Mesendoderm (in vitro differentiated cells): Measurements from ENCODE around the gene IL20.
A peak's percentile ranks its signal among the peaks of the same experiment; 100 is the strongest.

Experiments used
- DNase-seq: peaks from one replicate; pipeline ENCODE4 v3.0.0; 2013
- H2AK5ac ChIP-seq: 2 replicates; pipeline ENCODE4 v1.6.1; 2013; ENCODE audit warnings: low read length, inconsistent platforms
- H2BK120ac ChIP-seq: 2 replicates; pipeline ENCODE4 v1.6.1; 2013; ENCODE audit warnings: low read depth, mild to moderate bottlenecking, low read length, moderate library complexity, mixed read lengths
- H2BK15ac ChIP-seq: replicated peaks from 2 replicates; pipeline ENCODE4 v1.6.1; 2013; ENCODE audit warnings: low read depth, mild to moderate bottlenecking, moderate library complexity
- H2BK5ac ChIP-seq: 2 replicates; pipeline ENCODE4 v1.6.1; 2013; ENCODE audit warnings: low read length, inconsistent platforms
- H3K18ac ChIP-seq: 2 replicates; pipeline ENCODE4 v1.6.1; 2013; ENCODE audit warnings: mild to moderate bottlenecking, low read length, mixed read lengths
- H3K23ac ChIP-seq: one replicate; pipeline ENCODE4 v1.6.1; 2013; ENCODE audit warnings: low read length
- H3K27ac ChIP-seq: 2 replicates; pipeline ENCODE4 v1.5.1; 2013; ENCODE audit warnings: low read depth, mild to moderate bottlenecking, inconsistent platforms, low read length, moderate library complexity
- H3K27me3 ChIP-seq: 2 replicates; pipeline ENCODE4 v1.6.1; 2013; ENCODE audit warnings: low read length, control low read depth, mild to moderate bottlenecking, inconsistent platforms; ENCODE audit not compliant: insufficient read depth, poor library complexity
- H3K36me3 ChIP-seq: 2 replicates; pipeline ENCODE4 v1.6.1; 2013; ENCODE audit warnings: low read length, inconsistent platforms; ENCODE audit not compliant: control insufficient read depth, insufficient read depth
- H3K4ac ChIP-seq: one replicate; pipeline ENCODE4 v1.6.1; 2013; ENCODE audit warnings: low read depth, mild to moderate bottlenecking, low read length, moderate library complexity
- H3K4me1 ChIP-seq: 2 replicates; pipeline ENCODE4 v1.6.1; 2013; ENCODE audit warnings: low read depth, low read length, inconsistent platforms; ENCODE audit not compliant: control insufficient read depth
- H3K4me2 ChIP-seq: 2 replicates; pipeline ENCODE4 v1.6.1; 2013; ENCODE audit warnings: low read length
- H3K4me3 ChIP-seq: 2 replicates; pipeline ENCODE4 v1.5.1; 2013; ENCODE audit warnings: mild to moderate bottlenecking, low read length
- H3K56ac ChIP-seq: one replicate; pipeline ENCODE4 v1.6.1; 2013; ENCODE audit warnings: low read length
- H3K79me1 ChIP-seq: 2 replicates; pipeline ENCODE4 v1.6.1; 2013; ENCODE audit warnings: low read length, inconsistent platforms
- H3K79me2 ChIP-seq: 2 replicates; pipeline ENCODE4 v1.6.1; 2013; ENCODE audit warnings: mild to moderate bottlenecking, low read length; ENCODE audit not compliant: control insufficient read depth, insufficient read depth
- H3K9ac ChIP-seq: 2 replicates; pipeline ENCODE4 v1.6.1; 2013; ENCODE audit warnings: low read length, inconsistent platforms
- H4K5ac ChIP-seq: one replicate; pipeline ENCODE4 v1.6.1; 2013; ENCODE audit warnings: low read length
- H4K8ac ChIP-seq: one replicate; pipeline ENCODE4 v1.6.1; 2013; ENCODE audit warnings: low read depth, mild to moderate bottlenecking, control low read depth, low read length, moderate library complexity
- WGBS: extraction: QIAGEN DNeasy Blood & Tissue Kit; methylation state at CpG from one replicate; pipeline ENCODE4 v1.1.7; 2013; ENCODE audit warnings: low lambda C conversion rate, missing lambda C conversion rate; ENCODE audit not compliant: insufficient coverage; ENCODE audit errors: extremely low coverage; 5-methylcytosine and 5-hydroxymethylcytosine counted together

The IL20 gene

GRCh38 chr1:206895837-206896242 lies 30.4 kb downstream of the IL20 start:
- Histone ChIP-seq H3K4me3 (no peak overlapping the region), H2BK5ac (no peak overlapping the region), H3K56ac (no peak overlapping the region), H2AK5ac (no peak overlapping the region), H2BK120ac (no peak overlapping the region), H3K36me3 (no peaks in the 10 kb centered on the region), H3K27me3 (no peaks in the 10 kb centered on the region), H3K4ac (no peak overlapping the region), H3K23ac (no peak overlapping the region), H3K79me1 (no peaks in the 10 kb centered on the region), H3K4me2 (no peak overlapping the region), H3K9ac (no peak overlapping the region), H4K8ac (no peak overlapping the region), H3K27ac (no peak overlapping the region), H4K5ac (no peak overlapping the region), H3K18ac (no peak overlapping the region), H2BK15ac (no peak overlapping the region), H3K4me1 (peaks cover 4% of the 10 kb centered on the region), H3K79me2 (no peaks in the 10 kb centered on the region)
- DNase-seq, result no peak
- WGBS, result no CpG with 5 or more reads among the region's 3 CpGs

DNA sequence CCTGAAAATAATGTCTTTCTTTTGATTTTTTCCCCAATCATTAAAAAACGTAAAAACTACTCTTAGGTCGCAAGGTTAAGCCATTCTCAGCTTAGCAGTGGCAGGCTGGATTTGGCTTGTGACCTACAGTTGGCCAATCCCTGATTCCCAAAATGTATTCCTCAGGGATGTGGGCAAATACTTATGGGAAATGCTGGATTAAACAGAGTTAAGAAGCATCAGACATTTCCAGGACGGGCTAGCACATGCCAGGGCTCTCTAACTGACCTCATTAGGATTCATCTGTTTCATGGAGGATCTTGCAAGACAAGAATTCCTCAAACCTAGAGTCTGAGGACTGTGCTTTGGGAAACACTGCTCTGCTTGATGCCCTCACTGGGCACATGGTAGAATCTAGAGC lies 30.8 kb downstream of the IL20 start:
- WGBS, result no CpG with 5 or more reads among the region's 3 CpGs

DNA sequence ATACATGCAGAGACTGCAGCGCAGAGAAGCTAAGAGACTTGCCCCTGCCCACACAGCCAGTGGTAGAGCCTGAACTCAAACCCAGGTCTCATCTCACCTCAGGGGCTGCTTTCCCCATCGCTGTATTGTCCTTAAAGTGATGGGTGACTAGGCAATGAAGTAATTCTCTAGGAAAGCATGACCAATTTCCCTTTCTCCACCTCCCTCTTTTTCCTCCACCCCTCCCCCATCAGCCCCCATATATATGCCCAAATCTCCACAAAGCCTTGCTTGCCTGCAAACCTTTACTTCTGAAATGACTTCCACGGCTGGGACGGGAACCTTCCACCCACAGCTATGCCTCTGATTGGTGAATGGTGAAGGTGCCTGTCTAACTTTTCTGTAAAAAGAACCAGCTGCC lies 31.8 kb downstream of the IL20 start, which contains the start of gene IL24:
IL24 (plus strand) TSS at position 269 of the 400 bp plus-strand sequence. CDS start 390 bp downstream, outside the sequence.
- Histone ChIP-seq H3K4me3 (no peak within 1 kb of the TSS), H3K56ac (no peak within 1 kb of the TSS), H3K4ac (no peak within 1 kb of the TSS), H2BK5ac (no peak within 1 kb of the TSS), H3K36me3 (no peaks in the 10 kb centered on the region), H4K8ac (no peak within 1 kb of the TSS), H3K4me1 (peaks cover 4% of the 10 kb centered on the region), H3K9ac (no peak within 1 kb of the TSS), H4K5ac (no peak within 1 kb of the TSS), H3K27me3 (no peaks in the 10 kb centered on the region), H3K23ac (peak within 1 kb of the TSS; percentile 51), H3K79me1 (no peaks in the 10 kb centered on the region), H3K27ac (no peak within 1 kb of the TSS), H2BK15ac (no peak within 1 kb of the TSS), H3K18ac (no peak within 1 kb of the TSS), H3K4me2 (no peak within 1 kb of the TSS), H2AK5ac (no peak within 1 kb of the TSS), H2BK120ac (no peak within 1 kb of the TSS), H3K79me2 (no peaks in the 10 kb centered on the region)
- no peak for DNase-seq
- WGBS, result no CpG with 5 or more reads among the region's 4 CpGs

More for the DNA sequence above, 30.8 kb downstream of the IL20 start:
- Histone ChIP-seq H3K18ac (no peak overlapping the region), H4K8ac (no peak overlapping the region), H3K56ac (no peak overlapping the region), H3K9ac (no peak overlapping the region), H2AK5ac (no peak overlapping the region), H2BK120ac (no peak overlapping the region), H2BK5ac (no peak overlapping the region), H3K79me2 (no peaks in the 10 kb centered on the region), H3K4me3 (no peak overlapping the region), H3K27me3 (no peaks in the 10 kb centered on the region), H3K4me2 (no peak overlapping the region), H4K5ac (no peak overlapping the region), H3K79me1 (no peaks in the 10 kb centered on the region), H2BK15ac (no peak overlapping the region), H3K4me1 (peaks cover 4% of the 10 kb centered on the region), H3K27ac (no peak overlapping the region), H3K23ac (peak overlapping the region; percentile 51), H3K4ac (no peak overlapping the region), H3K36me3 (no peaks in the 10 kb centered on the region)
- DNase-seq, result no peak

GRCh38 chr1:206898089-206898914 lies 32.9 kb downstream of the IL20 start:
- Histone ChIP-seq H3K36me3 (no peaks in the 10 kb centered on the region), H3K79me2 (no peaks in the 10 kb centered on the region), H3K27ac (no peak overlapping the region), H3K9ac (no peak overlapping the region), H2BK5ac (no peak overlapping the region), H2AK5ac (no peak overlapping the region), H3K4ac (no peak overlapping the region), H3K4me2 (no peak overlapping the region), H3K23ac (no peak overlapping the region), H3K4me3 (no peak overlapping the region), H3K79me1 (no peaks in the 10 kb centered on the region), H3K18ac (no peak overlapping the region), H4K8ac (no peak overlapping the region), H3K56ac (no peak overlapping the region), H3K27me3 (no peaks in the 10 kb centered on the region), H2BK120ac (no peak overlapping the region), H2BK15ac (no peak overlapping the region), H4K5ac (no peak overlapping the region), H3K4me1 (peaks cover 4% of the 10 kb centered on the region)
- no peak for DNase-seq
- 100% methylated on average over 2 of the region's 11 CpGs for WGBS

DNA sequence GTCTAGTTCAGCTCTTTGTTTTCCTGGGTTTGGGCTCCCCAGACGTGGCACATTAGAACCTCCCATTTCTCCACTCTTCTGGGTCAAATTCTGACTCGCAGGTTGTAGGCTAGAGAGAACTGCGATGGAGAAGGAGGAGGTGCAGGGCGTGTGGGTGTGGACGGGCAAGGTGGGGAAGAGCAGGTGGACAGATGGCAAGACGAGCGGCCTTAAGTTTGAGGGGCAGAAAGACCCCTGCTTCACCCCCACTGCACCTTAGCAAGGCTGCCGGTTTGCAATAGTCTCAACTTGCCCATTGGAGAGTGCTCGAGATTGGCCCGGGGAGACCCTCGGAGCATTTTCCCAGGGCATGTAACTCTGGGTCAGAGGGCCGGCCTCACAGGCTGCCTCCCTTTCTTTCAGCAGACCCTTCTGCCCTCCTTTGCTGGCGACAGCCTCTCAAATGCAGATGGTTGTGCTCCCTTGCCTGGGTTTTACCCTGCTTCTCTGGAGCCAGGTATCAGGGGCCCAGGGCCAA lies 33.5 kb downstream of the IL20 start:
- H3K56ac ChIP-seq, result no peak overlapping the region
- H3K27me3 ChIP-seq, result no peaks in the 10 kb centered on the region
- no peak overlapping the region for H3K4me2 ChIP-seq
- no peaks in the 10 kb centered on the region for H3K79me1 ChIP-seq
- H3K4me1 ChIP-seq, result peaks cover 4% of the 10 kb centered on the region
- H3K4ac ChIP-seq, result no peak overlapping the region
- no peak overlapping the region for H3K18ac ChIP-seq
- DNase-seq, result no peak
- H3K27ac ChIP-seq, result no peak overlapping the region
- H2BK120ac ChIP-seq, result no peak overlapping the region
- no peak overlapping the region for H3K23ac ChIP-seq
- H3K9ac ChIP-seq, result no peak overlapping the region
- H3K4me3 ChIP-seq, result no peak overlapping the region
- no peak overlapping the region for H4K5ac ChIP-seq
- H3K79me2 ChIP-seq, result no peaks in the 10 kb centered on the region
- WGBS, result no CpG with 5 or more reads among the region's 13 CpGs
- no peaks in the 10 kb centered on the region for H3K36me3 ChIP-seq
- no peak overlapping the region for H2BK15ac ChIP-seq
- H4K8ac ChIP-seq, result no peak overlapping the region
- no peak overlapping the region for H2BK5ac ChIP-seq
- no peak overlapping the region for H2AK5ac ChIP-seq
